HEK293T (cell line): ENCODE data around the gene ERC2.

Source experiments
- CTCF ChIA-PET: fragments of 350-600 bp; formaldehyde crosslinking; extraction: SDS; loops from one replicate; lab custom pipeline; 2021; ENCODE audit warnings: antibody characterized with exemption, inconsistent platforms; lab: Yijun Ruan, JAX
- POLR2A ChIA-PET: fragments of 350-600 bp; formaldehyde crosslinking; extraction: SDS; loops from one replicate; lab custom pipeline; 2020; ENCODE audit warnings: antibody characterized with exemption, inconsistent platforms; lab: Yijun Ruan, JAX
- DNase-seq: peaks from one replicate; pipeline ENCODE4 v3.0.0; 2012; ENCODE audit warnings: mixed read lengths; ENCODE audit errors: extremely low spot score
- ARNT ChIP-seq: fragments of 450-650 bp; IDR thresholded peaks from 2 replicates; pipeline ENCODE4 v1.6.1; 2017; ENCODE audit warnings: mild to moderate bottlenecking
- BHLHE40 ChIP-seq: fragments of 450-650 bp; IDR thresholded peaks from 2 replicates; pipeline ENCODE4 v1.6.1; 2016; ENCODE audit warnings: mild to moderate bottlenecking, moderate library complexity, borderline replicate concordance
- CTBP1 ChIP-seq: fragments of 450-650 bp; IDR thresholded peaks from 2 replicates; pipeline ENCODE4 v1.6.1; 2016; ENCODE audit warnings: borderline replicate concordance
- ELF4 ChIP-seq: fragments of 450-650 bp; IDR thresholded peaks from 2 replicates; pipeline ENCODE4 v1.6.1; 2017; ENCODE audit warnings: antibody characterized with exemption
- FOXA1 ChIP-seq: fragments of 450-650 bp; IDR thresholded peaks from 2 replicates; pipeline ENCODE4 v1.6.1; 2016; ENCODE audit warnings: mild to moderate bottlenecking
- FOXK2 ChIP-seq: fragments of 450-650 bp; IDR thresholded peaks from 2 replicates; pipeline ENCODE4 v1.6.1; 2016; ENCODE audit warnings: mild to moderate bottlenecking
- FOXM1 ChIP-seq: fragments of 450-650 bp; IDR thresholded peaks from 2 replicates; pipeline ENCODE4 v1.6.1; 2017; ENCODE audit warnings: mild to moderate bottlenecking, borderline replicate concordance
- HDGF ChIP-seq: fragments of 450-650 bp; IDR thresholded peaks from 2 replicates; pipeline ENCODE4 v1.6.1; 2017; ENCODE audit warnings: antibody characterized with exemption, borderline replicate concordance
- LEF1 ChIP-seq: fragments of 450-650 bp; IDR thresholded peaks from 2 replicates; pipeline ENCODE4 v1.6.1; 2017; ENCODE audit warnings: mild to moderate bottlenecking, borderline replicate concordance
- NFRKB ChIP-seq: fragments of 450-650 bp; IDR thresholded peaks from 2 replicates; pipeline ENCODE4 v1.6.1; 2016; ENCODE audit warnings: mild to moderate bottlenecking, moderate library complexity
- SP1 ChIP-seq: fragments of 450-650 bp; IDR thresholded peaks from 2 replicates; pipeline ENCODE4 v1.6.1; 2017
- SUZ12 ChIP-seq: fragments of 450-650 bp; IDR thresholded peaks from 2 replicates; pipeline ENCODE4 v1.6.1; 2016; ENCODE audit warnings: mild to moderate bottlenecking
- TARDBP ChIP-seq: fragments of 450-650 bp; IDR thresholded peaks from 2 replicates; pipeline ENCODE4 v1.6.1; 2016
- ZNF384 ChIP-seq: fragments of 450-650 bp; IDR thresholded peaks from 2 replicates; pipeline ENCODE4 v1.6.1; 2016
- TF ChIP-seq, protein P1 (sequence below): fragments of 450-650 bp; IDR thresholded peaks from 2 replicates; pipeline ENCODE4 v1.6.1; 2016

Gene ERC2

GRCh38 chr3:55546866-55547669 lies 921.2 kb downstream of the ERC2 start:
- ChIA-PET POLR2A (no interaction called here), CTCF (interaction anchor here (0.7 kb wide), 1 partner anchor 14 kb away, joined by 3 read pairs; no protein-coding TSS in a partner anchor)
- DNase-seq, result no peak
- TF ChIP-seq HDGF, result no peak
- TF ChIP-seq, protein P1, sequence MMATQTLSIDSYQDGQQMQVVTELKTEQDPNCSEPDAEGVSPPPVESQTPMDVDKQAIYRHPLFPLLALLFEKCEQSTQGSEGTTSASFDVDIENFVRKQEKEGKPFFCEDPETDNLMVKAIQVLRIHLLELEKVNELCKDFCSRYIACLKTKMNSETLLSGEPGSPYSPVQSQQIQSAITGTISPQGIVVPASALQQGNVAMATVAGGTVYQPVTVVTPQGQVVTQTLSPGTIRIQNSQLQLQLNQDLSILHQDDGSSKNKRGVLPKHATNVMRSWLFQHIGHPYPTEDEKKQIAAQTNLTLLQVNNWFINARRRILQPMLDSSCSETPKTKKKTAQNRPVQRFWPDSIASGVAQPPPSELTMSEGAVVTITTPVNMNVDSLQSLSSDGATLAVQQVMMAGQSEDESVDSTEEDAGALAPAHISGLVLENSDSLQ, result no peak
- TF ChIP-seq TARDBP, result no peak
- TF ChIP-seq FOXA1, result no peak
- no peak for TF ChIP-seq ARNT
- no peak for TF ChIP-seq NFRKB
- TF ChIP-seq FOXK2, result no peak
- TF ChIP-seq ZNF384, result no peak
- TF ChIP-seq CTBP1, result no peak
- TF ChIP-seq LEF1, result no peak

DNA sequence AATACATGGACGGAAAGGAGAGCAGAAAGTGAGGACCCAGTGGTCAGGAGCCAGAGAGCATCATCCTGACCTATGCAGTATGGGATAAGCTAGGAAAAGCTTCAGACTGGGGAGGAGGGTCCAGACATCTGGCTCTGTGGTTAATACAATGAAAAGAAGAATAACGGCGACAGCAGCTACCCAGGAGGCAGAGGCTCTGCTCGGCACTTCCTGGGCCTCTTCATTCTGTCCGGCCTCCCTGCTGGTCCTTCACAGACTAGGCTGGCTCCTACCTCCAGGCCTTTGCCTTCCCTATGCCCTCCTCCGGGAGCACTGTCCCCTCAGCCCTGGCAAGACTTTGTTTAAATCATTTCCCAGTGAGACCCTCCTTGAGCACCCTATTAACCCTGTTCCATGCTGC lies 922.3 kb downstream of the ERC2 start:
- DNase-seq, result no peak
- POLR2A ChIA-PET, result no interaction called here
- TF ChIP-seq ZNF384, result no peak
- CTCF ChIA-PET, result no interaction called here

DNA sequence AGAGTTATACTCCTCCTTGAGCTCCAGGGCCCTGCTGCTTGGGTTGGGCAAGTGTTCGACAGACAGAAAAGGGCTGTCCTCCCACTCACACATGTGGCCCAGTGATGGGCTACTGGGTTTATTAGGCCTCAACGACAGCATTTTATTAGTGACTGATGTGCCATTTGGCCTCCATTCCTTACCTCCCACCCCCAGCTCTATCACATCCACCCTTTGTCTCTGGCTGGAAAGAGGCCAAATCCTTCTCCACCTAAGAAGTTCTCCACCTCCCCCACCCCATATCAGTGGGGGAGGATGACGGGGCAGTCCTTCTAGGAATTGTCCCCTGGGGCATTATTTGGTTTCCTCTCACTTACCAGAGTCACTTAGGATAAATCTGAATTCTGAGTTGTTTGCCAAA lies 924.0 kb downstream of the ERC2 start:
- POLR2A ChIA-PET, result no interaction called here
- CTCF ChIA-PET, result no interaction called here
- DNase-seq, result no peak
- TF ChIP-seq HDGF, result no peak
- no peak for TF ChIP-seq BHLHE40
- TF ChIP-seq LEF1, result no peak
- no peak for TF ChIP-seq FOXM1
- no peak for TF ChIP-seq SP1

DNA sequence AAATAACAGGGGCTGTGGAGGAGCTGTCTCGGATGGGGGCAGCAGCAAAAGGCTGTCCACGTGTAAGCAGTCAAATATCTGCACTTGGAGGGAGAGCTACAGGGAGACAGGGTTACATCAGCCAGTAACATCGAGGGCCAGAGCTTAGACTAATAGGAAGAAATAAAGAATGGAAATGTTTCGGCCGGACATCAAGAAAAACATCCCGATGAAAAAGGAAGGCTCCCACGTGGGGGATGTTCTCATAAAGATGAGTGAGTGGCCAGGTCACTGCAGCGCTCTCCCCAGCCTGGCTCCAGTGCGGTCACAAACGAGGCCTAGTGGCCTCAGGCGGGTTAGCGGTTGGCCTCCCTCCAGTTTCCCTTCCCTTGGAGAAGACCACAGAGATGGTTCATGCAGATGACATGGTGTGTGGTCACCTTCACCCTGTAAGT lies 925.1 kb downstream of the ERC2 start:
- ChIA-PET CTCF (no interaction called here), POLR2A (interaction anchor here (1.3 kb wide), 1 partner anchor 13 kb away, joined by 4 read pairs; no protein-coding TSS in a partner anchor)
- no peak for DNase-seq

DNA sequence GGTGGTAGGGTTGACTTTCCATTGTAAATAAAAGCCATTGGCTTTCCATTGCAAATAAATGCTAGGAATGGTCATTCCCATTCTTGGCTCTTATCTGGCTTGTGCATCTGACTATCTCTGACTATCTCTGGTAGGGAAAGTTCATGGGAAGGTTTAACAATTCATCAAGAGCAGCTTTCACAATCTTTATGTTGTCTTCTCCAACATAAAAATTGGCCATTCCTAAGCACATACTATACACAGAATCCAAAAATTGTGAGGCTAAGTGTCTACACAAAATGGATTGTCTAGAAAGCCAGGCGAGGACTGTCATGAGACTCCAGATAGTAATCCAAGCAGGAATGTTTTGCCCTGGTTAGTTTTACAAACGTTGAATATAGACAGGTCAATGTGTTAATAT lies 926.8 kb downstream of the ERC2 start:
- DNase-seq, result no peak
- ChIA-PET CTCF (interaction anchor here (0.6 kb wide), 1 partner anchor 8 kb away, joined by 8 read pairs; no protein-coding TSS in a partner anchor), POLR2A (no interaction called here)
- TF ChIP-seq ELF4, result no peak
- no peak for TF ChIP-seq NFRKB
- TF ChIP-seq FOXK2, result no peak
- TF ChIP-seq CTBP1, result no peak
- TF ChIP-seq BHLHE40, result no peak
- no peak for TF ChIP-seq LEF1
- no peak for TF ChIP-seq HDGF
- TF ChIP-seq ZNF384, result no peak
- TF ChIP-seq ARNT, result no peak
- no peak for TF ChIP-seq TARDBP
- TF ChIP-seq FOXM1, result no peak
- no peak for TF ChIP-seq FOXA1
- no peak for TF ChIP-seq SUZ12

More for the DNA sequence above, 925.1 kb downstream of the ERC2 start:
- TF ChIP-seq, protein P1, result no peak

GRCh38 chr3:55541016-55541415 lies 927.3 kb downstream of the ERC2 start:
- TF ChIP-seq HDGF, result no peak
- TF ChIP-seq, protein P1, result no peak
- TF ChIP-seq ARNT, result no peak
- TF ChIP-seq TARDBP, result no peak
- no peak for TF ChIP-seq NFRKB
- TF ChIP-seq SP1, result no peak
- no peak for TF ChIP-seq FOXM1
- TF ChIP-seq LEF1, result no peak
- ChIA-PET CTCF (interaction anchor here (0.6 kb wide), 1 partner anchor 8 kb away, joined by 8 read pairs; no protein-coding TSS in a partner anchor), POLR2A (no interaction called here)

GRCh38 chr3:55540579-55540978 lies 927.7 kb downstream of the ERC2 start:
- DNase-seq, result no peak
- TF ChIP-seq ELF4 (no peak), ARNT (no peak), FOXK2 (no peak), NFRKB (no peak), SP1 (no peak), FOXM1 (no peak), HDGF (no peak), BHLHE40 (no peak), TARDBP (no peak)
- POLR2A ChIA-PET, result no interaction called here
- CTCF ChIA-PET, result no interaction called here

More at GRCh38 chr3:55541016-55541415, 927.3 kb downstream of the ERC2 start:
- DNase-seq, result no peak
